OCI-LY1 (cell line): Measurements from ENCODE around the gene RNF17.

ENCODE experiments used
- EZH2 ChIP-seq: fragments of 200-600 bp; sonication (generic), shearing (Covaris generic); IDR thresholded peaks from 2 replicates; pipeline ENCODE4 v1.8.0; 2017; ENCODE audit warnings: borderline replicate concordance, mixed run types, mild to moderate bottlenecking, antibody characterized with exemption, low read length, moderate library complexity, mixed read lengths
- TF ChIP-seq, protein P1 (sequence below): fragments of 200-600 bp; sonication (generic), shearing (Covaris generic); IDR thresholded peaks from 2 replicates; pipeline ENCODE4 v1.5.1; 2017; ENCODE audit warnings: mild to moderate bottlenecking, antibody characterized with exemption, low read length, moderate library complexity, mixed read lengths

DNA sequence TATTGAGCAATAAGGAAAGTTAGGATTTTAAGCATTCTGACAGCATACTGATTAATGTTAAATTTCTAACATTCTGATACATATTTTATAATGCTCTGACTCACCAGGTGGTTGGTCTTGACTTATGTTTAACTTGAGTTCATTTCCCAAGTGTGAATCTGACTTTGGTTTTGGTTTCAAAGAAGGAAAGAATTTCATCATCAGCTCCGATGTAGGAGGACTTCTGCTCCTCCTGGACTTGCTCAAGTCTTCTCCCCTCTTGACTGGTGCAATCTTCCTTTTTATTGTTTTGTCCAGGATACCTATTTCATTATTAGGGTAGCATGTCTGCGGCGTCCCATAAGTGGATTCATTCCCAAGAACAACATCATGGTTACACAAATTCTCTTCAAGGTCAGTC, 141.3 kb downstream of the RNF17 start:
- TF ChIP-seq, protein P1, sequence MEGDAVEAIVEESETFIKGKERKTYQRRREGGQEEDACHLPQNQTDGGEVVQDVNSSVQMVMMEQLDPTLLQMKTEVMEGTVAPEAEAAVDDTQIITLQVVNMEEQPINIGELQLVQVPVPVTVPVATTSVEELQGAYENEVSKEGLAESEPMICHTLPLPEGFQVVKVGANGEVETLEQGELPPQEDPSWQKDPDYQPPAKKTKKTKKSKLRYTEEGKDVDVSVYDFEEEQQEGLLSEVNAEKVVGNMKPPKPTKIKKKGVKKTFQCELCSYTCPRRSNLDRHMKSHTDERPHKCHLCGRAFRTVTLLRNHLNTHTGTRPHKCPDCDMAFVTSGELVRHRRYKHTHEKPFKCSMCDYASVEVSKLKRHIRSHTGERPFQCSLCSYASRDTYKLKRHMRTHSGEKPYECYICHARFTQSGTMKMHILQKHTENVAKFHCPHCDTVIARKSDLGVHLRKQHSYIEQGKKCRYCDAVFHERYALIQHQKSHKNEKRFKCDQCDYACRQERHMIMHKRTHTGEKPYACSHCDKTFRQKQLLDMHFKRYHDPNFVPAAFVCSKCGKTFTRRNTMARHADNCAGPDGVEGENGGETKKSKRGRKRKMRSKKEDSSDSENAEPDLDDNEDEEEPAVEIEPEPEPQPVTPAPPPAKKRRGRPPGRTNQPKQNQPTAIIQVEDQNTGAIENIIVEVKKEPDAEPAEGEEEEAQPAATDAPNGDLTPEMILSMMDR, result no peak
- no peak for TF ChIP-seq EZH2
